Measurements from ENCODE around the gene KRT85.
"Not testable (repeated sequence)": the region's sequence is repeated elsewhere in the genome, so short reads cannot be mapped to it uniquely, and the experiment has no call there.

KRT85 gene

DNA sequence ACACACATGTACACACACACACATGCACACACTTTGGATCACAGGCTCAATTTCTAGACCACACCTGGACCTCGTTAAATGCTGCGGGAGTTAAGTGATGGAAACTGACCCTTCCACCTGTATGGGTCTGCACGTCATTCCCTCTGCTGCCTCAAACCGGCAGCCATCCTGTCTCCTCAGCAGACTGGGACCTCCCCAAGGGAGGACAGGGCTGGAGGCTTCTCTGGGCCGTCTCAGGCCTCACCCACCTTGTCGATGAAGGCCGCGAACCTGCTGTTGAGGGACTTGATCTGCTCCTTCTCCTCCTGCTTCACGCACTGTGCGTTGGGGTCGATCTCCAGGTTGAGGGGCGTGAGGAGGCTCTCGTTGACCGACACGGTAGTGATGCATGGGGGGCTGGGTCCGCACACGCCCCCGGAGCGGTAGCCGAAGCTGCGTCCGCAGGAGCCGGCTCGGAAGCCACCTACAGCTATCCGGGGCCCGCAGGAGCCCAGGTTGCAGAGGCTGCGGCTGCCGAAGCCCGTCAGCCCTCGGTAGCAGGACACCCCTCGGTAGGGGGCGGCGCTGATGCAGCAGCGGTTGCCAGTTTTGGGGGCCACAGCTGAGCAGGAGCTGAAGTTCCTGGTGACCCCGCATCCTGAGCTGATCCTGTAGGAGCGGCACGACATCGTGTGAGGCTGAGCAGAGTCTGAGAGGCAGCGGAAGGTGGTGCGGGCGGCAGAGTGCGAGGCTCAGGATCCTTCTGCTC is at the start of gene KRT85:
KRT85 (minus strand) TSS at position 744 of the 748 bp plus-strand sequence; CDS start at position 668, 76 bp downstream.
- no peak for DNase-seq (ENCODE audit: low spot score)

DNA sequence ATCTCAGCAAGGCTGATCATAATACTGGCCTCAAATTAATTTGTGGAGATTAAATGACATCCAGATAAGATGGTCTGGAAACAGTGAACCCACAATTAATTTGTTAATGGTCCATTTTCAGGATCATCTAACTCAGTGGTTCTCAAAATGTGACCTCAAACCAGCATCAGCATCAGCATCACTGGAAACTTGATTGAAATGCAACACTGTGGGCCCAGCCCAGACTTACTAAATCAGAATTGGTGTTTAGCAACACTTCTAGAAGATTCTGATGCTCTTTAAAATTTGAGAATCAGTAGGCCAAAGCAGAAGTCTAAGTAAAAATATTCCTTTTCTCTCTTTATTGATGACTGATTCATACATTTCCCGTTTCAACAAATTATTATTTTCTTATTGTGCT is 49.5 kb upstream of the KRT85 start:
- no peak for DNase-seq (ENCODE audit: low spot score)

DNA sequence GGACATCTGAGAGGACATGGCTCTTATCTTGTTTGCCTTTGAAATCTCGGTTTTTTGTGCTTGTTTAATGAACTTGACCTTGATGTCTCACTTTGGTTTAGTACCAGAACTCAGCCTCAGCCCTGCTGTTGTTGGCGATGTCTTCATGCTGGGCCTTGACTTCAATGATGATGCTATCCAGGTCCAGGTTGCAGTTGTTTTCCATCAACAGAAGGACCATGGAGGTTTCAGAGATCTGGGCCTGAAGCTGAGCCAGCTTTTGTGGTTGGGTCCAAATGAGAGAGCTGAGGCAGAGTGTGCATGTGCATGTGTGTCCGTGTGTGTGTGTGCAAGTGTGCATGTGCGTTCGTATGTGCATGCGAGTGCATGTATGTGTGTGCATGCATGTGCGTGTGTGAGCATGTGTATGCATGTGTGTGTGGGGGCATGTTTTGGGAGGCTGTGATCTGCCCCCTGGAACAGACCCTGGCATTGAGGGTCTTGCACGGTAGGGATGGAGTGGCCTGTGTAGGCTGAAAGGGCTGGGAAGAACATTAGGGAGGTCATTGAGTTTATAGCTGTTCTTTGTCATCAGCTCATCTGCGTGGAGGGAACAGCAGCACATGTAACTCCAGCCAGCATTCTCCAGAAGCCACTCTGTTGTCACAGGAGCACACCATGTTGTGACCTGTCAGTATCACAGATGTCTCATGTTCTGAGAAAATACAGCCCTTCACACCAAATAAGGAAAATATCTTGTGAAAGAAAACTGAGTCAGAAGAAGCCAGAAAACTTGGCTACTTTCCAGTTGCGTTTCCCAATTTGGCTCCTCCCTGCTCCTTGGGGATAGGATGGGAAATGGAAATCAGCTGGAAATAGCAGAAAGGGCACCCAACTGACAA is 48.8 kb upstream of the KRT85 start:
- no peak for DNase-seq (ENCODE audit: low spot score)

DNA sequence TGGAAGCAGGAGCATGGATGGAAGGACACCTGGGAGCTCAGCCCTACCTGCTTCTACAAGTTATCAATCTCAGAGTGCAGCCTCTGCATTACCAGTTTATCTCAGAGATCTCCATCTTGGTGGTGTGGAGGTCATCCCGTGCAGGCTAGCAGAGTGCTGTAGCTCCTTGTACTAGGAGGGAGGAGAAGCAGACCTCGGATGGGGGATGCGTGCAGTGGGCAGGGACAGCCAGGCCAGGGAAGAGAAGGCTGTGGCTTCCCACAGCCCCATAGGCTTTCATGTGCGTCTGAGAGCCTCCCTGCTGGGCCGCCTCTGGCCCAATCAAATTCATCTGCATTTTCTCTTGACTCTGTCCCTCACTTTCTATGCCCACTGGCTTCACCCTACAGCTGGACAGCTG is 47.7 kb upstream of the KRT85 start:
- DNase-seq (ENCODE audit: low spot score), result no peak

DNA sequence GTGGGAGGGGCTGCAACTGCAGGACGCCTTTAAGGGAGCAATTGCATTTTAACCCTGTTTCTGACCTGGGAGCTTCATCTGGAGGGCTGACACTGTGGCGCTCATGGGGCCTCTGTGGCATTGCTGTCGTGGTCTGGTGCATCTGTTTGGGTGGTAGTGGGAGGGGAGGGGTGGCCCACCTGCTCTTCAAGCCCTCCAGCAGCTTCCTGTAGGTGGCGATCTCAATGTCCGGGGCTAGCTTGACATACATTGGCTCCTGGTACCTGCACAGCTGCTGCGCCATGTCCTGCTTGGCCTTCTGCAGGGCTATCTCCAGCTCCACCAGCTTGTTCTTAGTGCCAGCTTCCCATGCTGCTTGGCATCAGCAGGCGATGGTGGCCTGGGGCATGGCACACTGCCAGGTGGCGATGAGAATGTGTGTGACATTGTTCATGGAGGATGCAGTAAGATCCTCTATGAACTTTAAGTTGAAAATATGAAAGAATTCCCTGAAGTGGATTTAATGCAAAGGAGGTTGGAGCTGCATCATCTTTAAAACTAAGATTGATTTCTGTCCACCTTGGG is 46.6 kb upstream of the KRT85 start:
- no peak for DNase-seq (ENCODE audit: low spot score)

DNA sequence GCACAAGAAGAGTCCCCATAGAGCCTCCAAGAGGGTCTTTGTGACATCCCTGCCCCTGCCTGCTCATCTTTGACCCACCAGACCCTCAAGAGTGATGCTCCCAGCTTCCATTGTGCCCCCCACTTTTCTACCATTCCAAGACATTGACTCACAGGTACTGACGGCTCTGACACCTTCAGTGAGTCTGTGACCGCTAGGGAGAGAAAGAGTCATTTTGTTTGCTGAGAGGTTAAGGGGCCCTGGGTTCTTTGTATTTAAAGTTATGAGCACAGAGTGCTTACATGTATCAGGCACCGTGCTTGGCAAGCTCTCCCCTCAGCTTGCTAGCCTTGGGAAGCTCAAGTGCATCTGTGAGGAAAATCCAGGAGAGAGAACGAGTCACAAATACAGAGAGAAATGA is 45.9 kb upstream of the KRT85 start:
- DNase-seq (ENCODE audit: low spot score), result no peak

DNA sequence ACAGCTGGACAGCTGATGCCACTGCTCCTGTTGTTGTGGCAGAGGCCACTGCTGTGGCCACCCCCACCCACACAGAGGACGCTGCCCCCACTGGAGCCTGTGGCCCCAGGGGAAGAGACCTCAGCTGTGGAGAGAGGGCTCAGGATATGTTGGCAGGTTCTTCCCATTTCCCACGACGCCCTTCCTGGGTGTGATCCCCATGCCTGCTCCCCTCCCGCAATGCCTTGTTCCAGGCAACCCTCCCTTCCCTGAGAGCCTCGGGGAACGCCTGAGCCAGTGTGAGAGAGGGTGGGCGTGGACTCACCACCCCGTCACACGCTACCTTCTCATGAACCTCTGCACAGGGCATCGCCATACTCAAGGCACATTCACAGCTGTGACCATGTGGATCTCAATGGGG is 44.5 kb upstream of the KRT85 start:
- DNase-seq (ENCODE audit: low spot score), result no peak

DNA sequence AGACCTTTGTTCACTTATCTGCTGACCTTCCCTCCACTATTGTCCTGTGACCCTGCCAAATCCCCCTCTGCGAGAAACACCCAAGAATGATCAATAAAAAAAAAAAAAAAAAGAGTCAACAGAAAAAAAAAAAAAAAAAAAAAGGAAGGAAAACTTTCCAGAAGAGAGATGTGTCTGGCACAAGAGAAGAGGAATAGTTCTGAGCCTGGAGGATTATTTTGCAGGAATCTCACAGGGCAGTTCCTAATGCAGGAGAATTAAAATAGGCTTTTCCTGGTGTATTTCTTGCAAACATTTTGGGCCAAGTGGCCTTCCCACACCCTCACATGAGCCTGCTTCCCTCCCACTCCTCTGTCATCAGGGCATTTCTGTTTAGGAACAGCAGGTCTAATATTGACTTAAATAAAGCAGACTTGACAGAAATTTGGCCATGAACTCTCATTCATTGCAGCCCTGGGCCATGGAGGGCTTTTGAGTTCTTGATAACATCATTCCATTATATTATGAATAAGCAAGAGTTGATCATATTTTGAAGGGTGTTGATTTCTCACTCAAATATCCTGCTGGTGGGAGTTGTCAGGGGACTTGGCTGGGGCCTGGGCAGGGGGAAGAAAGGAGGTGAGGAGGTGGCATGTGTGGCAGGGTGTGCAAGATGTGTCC is 43.4 kb upstream of the KRT85 start:
- DNase-seq (ENCODE audit: low spot score), result not testable (repeated sequence)

DNA sequence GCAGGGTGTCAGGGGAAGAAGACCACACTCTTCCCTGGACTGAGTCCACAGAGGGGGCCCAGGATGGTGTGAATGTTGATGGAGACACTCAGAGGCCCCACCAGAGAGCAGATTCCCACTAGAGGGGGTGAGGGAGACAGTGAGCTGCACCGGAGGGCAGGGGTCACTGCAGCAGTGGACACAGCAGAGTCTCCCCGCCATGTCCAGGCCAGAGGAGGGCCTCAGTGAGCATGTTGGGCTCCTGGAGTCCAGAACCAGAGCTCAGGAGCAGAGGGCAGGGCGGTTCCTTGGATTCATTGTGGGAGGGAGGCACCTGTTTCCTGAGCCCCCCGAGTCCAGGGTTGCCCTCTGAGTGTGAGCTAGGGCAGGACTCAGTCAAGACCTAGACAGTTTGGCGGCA is 40.6 kb upstream of the KRT85 start:
- no peak for DNase-seq (ENCODE audit: low spot score)

DNA sequence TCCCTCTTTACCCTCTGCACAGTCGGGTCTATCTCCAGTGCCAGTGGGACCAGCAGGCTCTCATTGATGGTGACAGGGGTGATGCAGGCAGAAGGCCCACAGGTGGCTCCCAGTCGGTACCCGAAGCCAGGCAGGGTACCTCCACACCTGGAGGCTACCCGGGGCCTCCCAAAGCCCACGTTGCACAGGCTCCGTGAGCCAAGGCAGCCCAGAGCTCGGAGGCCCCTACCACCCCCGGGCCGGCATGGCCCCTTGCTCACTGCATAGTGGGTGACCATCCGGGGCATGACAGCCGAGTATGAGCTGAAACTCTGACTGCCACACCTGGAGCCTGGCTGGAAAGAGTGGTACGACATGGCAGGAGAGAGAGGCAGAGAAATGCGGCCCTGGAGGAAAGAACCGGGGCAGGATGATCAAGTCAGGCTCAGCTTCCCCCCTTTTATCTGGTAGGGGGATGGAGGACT is 38.7 kb upstream of the KRT85 start, which contains the start of gene KRT82:
KRT82 (minus strand) TSS at position 414 of the 464 bp plus-strand sequence; CDS start at position 356, 58 bp downstream.
- no peak for DNase-seq (ENCODE audit: low spot score)

DNA sequence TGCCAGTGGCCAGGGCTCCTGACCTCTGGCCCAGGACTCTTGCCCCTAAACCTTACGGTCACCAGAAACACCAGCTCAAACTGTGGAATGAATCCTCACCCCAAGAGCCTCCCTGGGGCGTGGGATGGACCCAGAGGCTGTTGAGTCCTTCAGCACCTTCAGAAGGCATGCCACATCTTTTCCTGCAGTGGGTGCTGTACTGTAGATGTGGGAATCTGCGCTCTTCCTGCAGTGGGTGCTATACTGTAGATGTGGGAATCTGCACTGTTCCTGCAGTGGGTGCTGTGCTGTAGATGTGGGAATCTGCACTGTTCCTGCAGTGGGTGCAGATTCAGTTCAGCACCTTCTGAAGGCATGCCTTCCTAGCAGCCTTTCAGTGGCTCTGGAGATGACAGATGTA is 37.7 kb upstream of the KRT85 start:
- no peak for DNase-seq (ENCODE audit: low spot score)

DNA sequence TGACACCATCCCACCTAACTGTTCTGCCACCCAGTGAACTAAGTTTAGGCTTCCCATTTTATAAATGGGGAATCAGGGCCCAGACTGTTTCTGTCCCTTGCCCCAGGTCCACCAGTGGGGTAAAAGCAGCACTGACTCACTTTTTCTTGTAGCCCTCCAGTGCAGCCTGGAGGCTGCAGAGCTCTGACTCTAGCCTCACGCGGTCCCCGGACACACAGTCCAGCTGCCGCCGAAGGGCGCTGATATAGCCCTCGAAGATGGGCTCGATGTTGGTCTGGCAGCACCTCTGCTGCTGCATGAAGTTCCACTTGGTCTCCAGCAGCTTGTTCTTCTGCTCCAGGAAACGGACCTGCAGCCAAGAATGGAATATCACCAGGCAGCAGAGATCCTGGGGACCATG is 36.3 kb upstream of the KRT85 start:
- DNase-seq (ENCODE audit: low spot score), result no peak

DNA sequence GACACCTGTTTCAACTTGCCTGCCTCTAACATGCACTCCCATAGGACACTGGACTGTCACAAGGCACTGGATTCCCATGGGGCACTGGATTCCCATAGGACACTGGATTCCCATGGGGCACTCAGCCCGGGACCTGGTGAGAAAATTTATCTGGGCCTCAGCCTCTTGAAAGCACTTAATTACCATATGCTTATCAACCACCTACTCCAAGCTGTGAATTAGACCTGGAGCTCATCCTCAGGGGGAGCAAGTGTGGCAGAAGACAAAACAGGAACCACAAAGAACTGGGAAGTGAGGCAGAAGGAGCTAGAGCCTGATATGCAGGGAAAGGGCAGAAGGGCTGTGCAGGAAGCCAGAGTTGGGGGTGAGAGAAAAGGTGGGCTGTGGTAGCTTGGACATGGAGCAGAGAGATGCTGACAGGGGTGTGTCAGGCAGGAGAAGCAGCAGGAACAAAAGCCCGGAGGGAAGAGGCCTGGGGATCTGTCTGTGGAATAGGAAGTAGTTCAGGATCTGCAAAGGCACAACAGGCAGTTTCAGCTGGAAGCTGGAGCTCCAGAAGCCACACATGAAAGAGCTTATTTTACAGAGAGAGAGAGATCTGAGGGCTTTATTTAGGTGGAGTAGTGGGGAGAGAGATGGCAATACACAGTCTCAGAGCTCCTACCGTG is 35.7 kb upstream of the KRT85 start:
- no peak for DNase-seq (ENCODE audit: low spot score)

DNA sequence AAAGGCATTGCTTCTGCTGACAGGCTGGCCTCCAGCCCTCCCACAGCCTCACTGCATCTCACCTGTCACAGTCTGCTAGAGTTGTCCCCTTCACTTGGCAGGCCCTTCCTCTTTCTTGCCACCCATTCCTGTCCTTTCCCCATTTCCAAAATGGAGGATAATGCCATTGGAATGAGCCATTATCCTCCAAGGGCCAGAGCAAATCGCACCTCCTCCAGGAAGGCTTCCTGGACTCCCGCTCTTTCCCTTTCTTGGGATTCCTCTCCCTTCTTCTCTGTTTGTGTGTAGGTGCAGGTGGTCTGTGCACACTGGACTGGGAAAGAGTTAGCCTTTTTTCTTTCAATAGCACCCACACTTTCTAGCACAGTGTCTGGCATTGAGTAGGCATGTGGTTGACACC is 35.1 kb upstream of the KRT85 start:
- DNase-seq (ENCODE audit: low spot score), result no peak

DNA sequence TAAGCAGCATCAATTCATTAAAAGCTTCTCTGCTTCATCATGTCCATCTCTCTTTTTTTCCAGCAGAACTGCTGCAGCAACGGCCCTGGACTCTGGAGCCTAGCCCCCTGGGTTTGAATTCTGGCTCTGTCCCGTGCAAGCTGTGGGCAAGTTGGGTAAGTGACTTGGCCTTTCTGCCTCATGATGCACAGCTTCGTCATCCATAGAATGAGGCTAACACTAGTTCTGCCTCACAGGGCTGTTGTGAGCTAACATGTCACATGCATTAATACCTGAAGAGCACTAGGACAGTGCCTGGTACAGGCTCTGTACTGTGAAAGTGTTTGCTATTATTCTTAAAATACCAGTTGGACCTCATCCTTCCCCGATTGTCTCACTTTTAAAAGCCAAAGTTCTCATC is 34.6 kb upstream of the KRT85 start:
- no peak for DNase-seq (ENCODE audit: low spot score)

DNA sequence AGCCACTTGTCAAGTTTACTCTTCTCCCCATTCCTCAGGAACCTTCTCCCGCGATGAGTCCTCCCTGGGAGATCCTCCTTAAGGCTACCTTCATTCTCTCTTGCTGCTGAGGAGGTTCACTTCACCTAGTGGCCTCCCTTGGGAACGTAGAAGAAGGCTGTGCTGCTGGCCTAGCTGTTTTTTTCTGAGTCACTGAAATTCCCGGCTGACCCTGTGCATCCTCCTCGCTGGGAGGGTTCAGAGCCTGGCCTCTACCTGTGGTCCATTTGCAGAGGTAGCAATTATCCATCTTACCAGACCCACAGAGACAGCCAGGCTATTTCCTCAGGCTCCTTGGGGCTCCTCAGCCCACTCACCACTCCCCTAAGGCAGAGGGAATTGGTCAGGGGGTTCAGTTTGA is 34.2 kb upstream of the KRT85 start:
- DNase-seq (ENCODE audit: low spot score), result no peak

DNA sequence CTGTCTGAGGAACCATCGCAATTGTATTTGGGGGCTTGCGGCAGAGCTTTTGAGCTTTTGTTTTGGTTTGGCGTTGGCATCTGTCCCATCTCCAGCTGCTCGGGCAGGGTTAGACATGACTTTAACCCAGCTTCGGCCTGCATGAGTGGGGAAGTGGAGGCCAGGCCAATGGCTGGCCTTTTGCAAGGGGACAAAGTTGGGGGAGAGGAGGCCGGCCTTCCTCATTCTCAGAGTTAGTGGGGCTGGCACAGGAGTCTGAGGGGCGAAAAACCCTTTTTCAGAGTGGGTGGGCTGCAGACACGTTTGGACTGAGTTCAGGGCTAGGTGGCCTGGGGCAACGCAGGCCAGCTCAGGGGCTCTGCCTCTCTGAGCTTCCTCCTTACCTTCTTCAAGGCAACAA is 33.6 kb upstream of the KRT85 start:
- DNase-seq (ENCODE audit: low spot score), result no peak

DNA sequence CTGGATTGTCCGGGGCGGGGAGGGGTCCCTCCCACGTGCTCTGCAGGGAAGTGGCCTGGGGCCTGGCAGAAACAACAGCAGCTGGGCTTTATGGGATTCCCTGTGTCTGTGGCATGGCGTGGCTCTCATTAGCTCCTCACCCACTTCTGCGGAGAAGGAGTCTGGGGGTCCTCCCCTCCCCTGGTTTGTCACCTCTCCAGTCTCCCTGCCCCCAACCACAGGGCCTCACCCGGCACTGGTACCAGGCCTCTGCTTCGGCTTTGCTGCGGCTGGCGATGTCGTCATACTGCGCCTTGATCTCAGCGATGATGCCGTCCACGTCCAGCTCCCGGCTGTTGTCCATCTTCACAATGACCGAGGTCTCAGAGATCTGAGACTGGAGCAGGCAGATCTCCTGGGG is 32.5 kb upstream of the KRT85 start:
- no peak for DNase-seq (ENCODE audit: low spot score)

DNA sequence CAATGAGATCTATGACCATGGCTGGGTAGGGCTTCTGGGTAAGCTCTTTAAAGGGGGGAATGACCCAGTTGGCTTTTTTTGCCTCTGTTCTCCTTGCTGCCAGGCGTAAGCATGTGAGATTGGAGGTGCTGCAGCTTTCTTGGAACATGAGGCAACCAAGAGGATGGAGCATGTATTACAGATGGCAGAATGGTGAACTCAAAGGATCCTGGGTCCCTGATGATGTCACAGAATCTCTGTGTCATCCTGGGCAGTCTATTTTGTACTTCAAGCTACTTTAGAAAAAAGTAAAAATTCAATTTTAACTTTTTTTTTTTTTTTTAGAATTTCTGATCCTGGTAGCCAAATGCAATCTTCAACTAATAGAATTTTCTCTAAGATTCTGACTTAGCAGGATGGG is 30.9 kb upstream of the KRT85 start:
- no peak for DNase-seq (ENCODE audit: low spot score)

DNA sequence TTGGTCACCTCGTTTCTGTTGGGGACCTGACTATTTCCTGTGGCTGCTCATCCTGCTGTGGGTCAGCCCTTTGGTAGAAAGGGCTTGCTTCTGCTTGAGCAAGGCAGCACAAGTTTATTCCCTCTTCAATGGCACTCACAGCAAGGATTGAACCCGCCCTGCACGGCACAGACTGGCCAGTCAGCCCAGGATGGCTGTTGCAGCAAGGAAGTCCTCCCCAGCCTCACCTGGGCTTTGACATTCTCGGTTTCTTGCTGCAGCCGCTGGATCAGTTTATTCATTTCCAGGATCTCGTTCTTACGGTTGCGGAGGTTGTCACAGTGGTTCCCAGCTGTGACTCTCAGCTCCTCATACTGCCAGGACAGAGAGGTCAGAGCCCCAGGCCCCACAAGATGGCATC is 29.4 kb upstream of the KRT85 start:
- no peak for DNase-seq (ENCODE audit: low spot score)

DNA sequence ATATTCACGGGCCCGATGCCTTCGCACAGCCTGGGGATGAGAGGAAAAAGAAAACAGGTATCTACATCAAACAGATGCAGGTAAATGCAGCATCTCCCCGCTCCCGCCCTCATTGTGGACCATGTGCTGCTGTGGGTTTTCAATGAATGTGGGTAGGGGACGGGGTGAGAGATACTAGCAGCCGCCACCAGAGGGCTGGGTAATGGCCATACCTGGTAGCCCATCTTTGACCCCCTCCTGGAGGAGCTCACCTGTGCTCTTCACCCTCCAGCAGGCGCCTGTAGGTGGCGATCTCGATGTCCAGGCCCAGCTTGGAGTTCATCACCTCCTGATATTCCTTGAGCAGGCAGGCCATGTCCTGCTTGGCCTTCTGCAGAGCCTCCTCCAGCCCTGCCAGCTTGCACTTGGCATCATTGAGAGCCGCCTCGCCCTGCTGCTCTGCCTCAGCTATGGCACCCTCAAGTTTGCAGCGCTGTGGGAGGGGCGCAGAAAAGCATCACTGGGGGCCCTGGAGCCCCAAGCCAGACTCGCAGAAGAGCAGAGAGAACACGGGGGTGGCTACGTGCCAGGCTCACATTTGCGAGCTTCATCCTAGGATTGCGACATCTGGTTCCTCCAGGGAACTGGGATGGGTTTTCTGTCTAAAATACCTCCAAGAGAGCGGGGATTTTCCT is 28.6 kb upstream of the KRT85 start:
- no peak for DNase-seq (ENCODE audit: low spot score)
